Measurements from ENCODE around the gene ACTG2.

- no peak for TF ChIP-seq CTCF (IDR thresholded peaks at IDR 0.05 in 4 of 5, conservative IDR thresholded peaks at IDR 0.05 in 1 of 5)
- TF ChIP-seq POLR2A (IDR thresholded peaks at IDR 0.05) = no peak
Measured at GRCh38 chr2:73862987-73863386, 29.8 kb upstream of the ACTG2 start.

All from gastrocnemius medialis (tissue), 4 donors.